Astrocyte (in vitro differentiated cells and primary cell): ENCODE results near the gene LSG1. TPM values are rescaled to one million over a fixed set of nuclear protein-coding genes. Genes with fewer than 3 reads are reported as not detected.

ENCODE experiments used
- DNase-seq: peaks from one replicate; pipeline ENCODE4 v3.0.0-alpha.2; 2010; ENCODE audit warnings: low read depth
- FAIRE-seq: peaks from 2 replicates; lab custom pipeline; 2011; peaks lifted over from hg19 to GRCh38; lab: Jason Lieb, UNC
- H2AFZ ChIP-seq: 2 replicates; pipeline ENCODE4 v1.6.0; 2012; ENCODE audit warnings: low read depth, low read length, inconsistent platforms
- H3K27ac ChIP-seq: 2 replicates; pipeline ENCODE4 v1.5.1; 2011; ENCODE audit warnings: low read depth, low read length, inconsistent platforms
- H3K27me3 ChIP-seq: 2 replicates; pipeline ENCODE4 v1.6.0; 2011; ENCODE audit warnings: low read length, inconsistent platforms; ENCODE audit not compliant: insufficient read depth
- H3K36me3 ChIP-seq: 2 replicates; pipeline ENCODE4 v1.5.1; 2011; ENCODE audit warnings: low read length, inconsistent platforms; ENCODE audit not compliant: insufficient read depth
- H3K4me1 ChIP-seq: 2 replicates; pipeline ENCODE4 v1.5.1; 2011; ENCODE audit warnings: low read length, inconsistent platforms; ENCODE audit not compliant: insufficient read depth
- H3K4me2 ChIP-seq: 2 replicates; pipeline ENCODE4 v1.6.0; 2012; ENCODE audit warnings: low read length, inconsistent platforms
- H3K4me3 ChIP-seq: 2 replicates; pipeline ENCODE4 v1.5.1; 2011; ENCODE audit warnings: low read depth, mild to moderate bottlenecking, low read length, inconsistent platforms; ENCODE audit not compliant: insufficient read depth
- H3K79me2 ChIP-seq: 2 replicates; pipeline ENCODE4 v1.6.0; 2012; ENCODE audit warnings: mild to moderate bottlenecking, low read length, inconsistent platforms; ENCODE audit not compliant: insufficient read depth
- H3K9ac ChIP-seq: 2 replicates; pipeline ENCODE4 v1.6.0; 2012; ENCODE audit warnings: mild to moderate bottlenecking, low read length, inconsistent platforms
- H3K9me3 ChIP-seq: 2 replicates; pipeline ENCODE4 v1.5.1; 2012; ENCODE audit warnings: low read depth, mild to moderate bottlenecking, low read length, inconsistent platforms; ENCODE audit not compliant: insufficient read depth
- H4K20me1 ChIP-seq: 2 replicates; pipeline ENCODE4 v1.6.0; 2012; ENCODE audit warnings: low read length, inconsistent platforms; ENCODE audit not compliant: insufficient read depth
- H3K27ac Mint-ChIP-seq: one replicate; pipeline ENCODE4 v1.8.0; 2021; ENCODE audit warnings: mild to moderate bottlenecking, mixed read lengths; ENCODE audit not compliant: unreplicated experiment
- H3K27me3 Mint-ChIP-seq: one replicate; pipeline ENCODE4 v1.8.0; 2021; ENCODE audit warnings: low read depth, mixed read lengths; ENCODE audit not compliant: unreplicated experiment
- H3K36me3 Mint-ChIP-seq: one replicate; pipeline ENCODE4 v1.8.0; 2021; ENCODE audit warnings: low read depth, mixed read lengths; ENCODE audit not compliant: unreplicated experiment
- H3K4me1 Mint-ChIP-seq: one replicate; pipeline ENCODE4 v1.8.0; 2021; ENCODE audit warnings: low read depth, mixed read lengths; ENCODE audit not compliant: unreplicated experiment
- H3K4me3 Mint-ChIP-seq: one replicate; pipeline ENCODE4 v1.8.0; 2021; ENCODE audit warnings: mild to moderate bottlenecking, moderate library complexity, mixed read lengths; ENCODE audit not compliant: unreplicated experiment
- H3K9me3 Mint-ChIP-seq: one replicate; pipeline ENCODE4 v1.8.0; 2021; ENCODE audit warnings: mild to moderate bottlenecking, mixed read lengths; ENCODE audit not compliant: unreplicated experiment
- EZH2 ChIP-seq: IDR thresholded peaks from 2 replicates; pipeline ENCODE4 v1.6.1; 2012; ENCODE audit warnings: mild to moderate bottlenecking, low read length, inconsistent platforms; ENCODE audit not compliant: insufficient read depth
- total RNA-seq: library from RNA; stranded (reverse); gene quantifications from 2 replicates; pipeline ENCODE4 v1.2.1, GENCODE V29; 2021
- TF ChIP-seq, protein P1 (sequence below): IDR thresholded peaks from 2 replicates; pipeline ENCODE4 v1.5.1; 2011; ENCODE audit warnings: low read depth, mild to moderate bottlenecking, inconsistent platforms, low read length, moderate library complexity; ENCODE audit not compliant: insufficient read depth

The LSG1 gene
- total RNA-seq, 1 donor from 2014 or later: 38.4 TPM

DNA sequence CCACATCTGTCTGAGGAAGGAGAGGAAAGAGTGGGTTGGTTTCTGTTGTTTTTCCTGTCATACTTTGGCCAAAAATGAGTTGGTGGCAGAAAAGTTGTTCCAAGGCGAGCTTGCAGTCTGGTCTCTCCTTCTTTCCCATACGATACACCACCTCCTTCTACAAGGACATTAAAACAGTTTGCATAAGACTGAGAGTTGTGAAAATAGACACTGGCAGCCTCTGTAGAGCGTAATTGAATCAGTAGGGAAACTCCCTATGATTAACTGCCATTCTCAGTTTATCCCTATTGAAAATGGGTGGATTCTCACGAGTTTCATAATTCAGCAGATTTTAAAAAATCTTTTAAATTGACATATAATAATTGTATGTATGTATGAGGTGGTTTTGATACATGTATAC, 3.7 kb upstream of the LSG1 start:
- no peak for TF ChIP-seq EZH2
- TF ChIP-seq, protein P1, sequence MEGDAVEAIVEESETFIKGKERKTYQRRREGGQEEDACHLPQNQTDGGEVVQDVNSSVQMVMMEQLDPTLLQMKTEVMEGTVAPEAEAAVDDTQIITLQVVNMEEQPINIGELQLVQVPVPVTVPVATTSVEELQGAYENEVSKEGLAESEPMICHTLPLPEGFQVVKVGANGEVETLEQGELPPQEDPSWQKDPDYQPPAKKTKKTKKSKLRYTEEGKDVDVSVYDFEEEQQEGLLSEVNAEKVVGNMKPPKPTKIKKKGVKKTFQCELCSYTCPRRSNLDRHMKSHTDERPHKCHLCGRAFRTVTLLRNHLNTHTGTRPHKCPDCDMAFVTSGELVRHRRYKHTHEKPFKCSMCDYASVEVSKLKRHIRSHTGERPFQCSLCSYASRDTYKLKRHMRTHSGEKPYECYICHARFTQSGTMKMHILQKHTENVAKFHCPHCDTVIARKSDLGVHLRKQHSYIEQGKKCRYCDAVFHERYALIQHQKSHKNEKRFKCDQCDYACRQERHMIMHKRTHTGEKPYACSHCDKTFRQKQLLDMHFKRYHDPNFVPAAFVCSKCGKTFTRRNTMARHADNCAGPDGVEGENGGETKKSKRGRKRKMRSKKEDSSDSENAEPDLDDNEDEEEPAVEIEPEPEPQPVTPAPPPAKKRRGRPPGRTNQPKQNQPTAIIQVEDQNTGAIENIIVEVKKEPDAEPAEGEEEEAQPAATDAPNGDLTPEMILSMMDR: no peak
- Histone ChIP-seq H4K20me1 (peaks cover 7% of the 10 kb centered on the region), H3K4me1 (peaks cover 16% of the 10 kb centered on the region), H2AFZ (no peak overlapping the region), H3K4me2 (peak overlapping the region; percentile 72), H3K4me3 (no peak overlapping the region), H3K27ac (no peak overlapping the region), H3K9ac (no peak overlapping the region), H3K36me3 (no peaks in the 10 kb centered on the region), H3K9me3 (no peaks in the 10 kb centered on the region), H3K27me3 (no peaks in the 10 kb centered on the region), H3K79me2 (peaks cover 14% of the 10 kb centered on the region)
- Mint-ChIP-seq H3K4me3 (no peak overlapping the region), H3K9me3 (no peaks in the 10 kb centered on the region), H3K27me3 (peaks cover 35% of the 10 kb centered on the region), H3K27ac (no peak overlapping the region), H3K4me1 (peaks cover 8% of the 10 kb centered on the region), H3K36me3 (no peaks in the 10 kb centered on the region)
- FAIRE-seq (no peak), DNase-seq (no peak)

DNA sequence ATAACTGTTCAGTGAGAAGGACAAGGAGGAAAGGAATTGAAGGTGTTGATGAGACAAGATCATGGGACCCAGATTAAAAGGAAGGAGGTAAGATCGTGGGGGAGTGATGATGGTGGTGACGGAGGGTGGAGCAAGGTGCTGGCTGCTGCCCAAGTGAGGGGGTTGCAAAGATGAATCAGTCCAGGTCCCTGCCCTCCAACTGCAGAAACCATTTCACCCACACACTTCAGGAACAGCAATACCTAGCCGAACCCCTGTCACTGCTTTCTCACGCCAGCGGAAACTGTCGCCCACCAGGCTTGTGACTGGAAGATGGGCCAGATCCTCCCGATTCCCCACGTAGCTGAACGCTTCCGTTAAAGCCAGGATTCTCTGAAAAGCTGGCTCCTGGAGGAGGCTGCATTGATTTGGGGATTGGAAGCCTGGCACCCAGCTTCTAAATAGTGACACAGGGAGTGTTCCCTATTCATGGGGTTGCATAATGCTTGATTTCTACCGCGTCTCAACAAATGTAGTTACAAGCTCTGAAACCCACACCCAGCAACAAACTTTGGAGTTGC, 3.2 kb upstream of the LSG1 start:
- FAIRE-seq (no peak), DNase-seq (peak; percentile 42)
- Mint-ChIP-seq H3K27ac (no peak overlapping the region), H3K36me3 (no peaks in the 10 kb centered on the region), H3K4me1 (peaks cover 10% of the 10 kb centered on the region), H3K27me3 (peaks cover 35% of the 10 kb centered on the region), H3K9me3 (no peaks in the 10 kb centered on the region), H3K4me3 (no peak overlapping the region)
- no peak overlapping the region for H3K4me3 ChIP-seq
- H3K79me2 ChIP-seq: peaks cover 19% of the 10 kb centered on the region
- peaks cover 12% of the 10 kb centered on the region for H4K20me1 ChIP-seq
- no peak overlapping the region for H3K9ac ChIP-seq
- H3K9me3 ChIP-seq: no peaks in the 10 kb centered on the region
- peaks cover 18% of the 10 kb centered on the region for H3K4me1 ChIP-seq
- peak overlapping the region; percentile 72 for H3K4me2 ChIP-seq
- H3K27ac ChIP-seq: no peak overlapping the region
- peak overlapping the region; percentile 69 for H2AFZ ChIP-seq
- no peaks in the 10 kb centered on the region for H3K36me3 ChIP-seq
- no peaks in the 10 kb centered on the region for H3K27me3 ChIP-seq
- TF ChIP-seq, protein P1: no peak
- TF ChIP-seq EZH2: no peak

DNA sequence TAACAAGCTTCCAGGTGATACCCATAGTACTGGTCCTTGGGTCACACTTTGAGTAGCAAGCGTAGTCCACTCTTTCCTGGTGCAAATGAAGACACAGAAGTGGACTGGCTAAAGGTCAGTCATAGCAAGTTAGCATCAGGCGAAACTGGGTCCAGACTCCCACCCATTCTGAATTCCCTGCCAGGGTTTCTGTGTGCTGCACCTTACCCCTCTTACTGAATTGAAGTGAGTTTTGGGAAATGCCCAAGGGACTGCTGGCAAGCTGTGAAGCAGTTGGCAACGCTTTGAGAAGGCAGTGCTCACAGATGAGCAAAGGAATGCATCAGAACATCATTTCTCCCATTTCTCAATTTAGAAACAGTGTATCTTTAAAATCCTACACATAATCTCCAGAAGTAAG, 1.8 kb upstream of the LSG1 start:
- peaks cover 8% of the 10 kb centered on the region for H3K4me1 Mint-ChIP-seq
- H2AFZ ChIP-seq: no peak overlapping the region
- DNase-seq: no peak

More for the DNA sequence above, 1.8 kb upstream of the LSG1 start:
- FAIRE-seq: no peak
- Histone ChIP-seq H3K9me3 (no peaks in the 10 kb centered on the region), H3K4me2 (no peak overlapping the region), H3K4me1 (peaks cover 18% of the 10 kb centered on the region), H3K4me3 (no peak overlapping the region), H3K79me2 (peaks cover 33% of the 10 kb centered on the region), H4K20me1 (peaks cover 17% of the 10 kb centered on the region), H3K36me3 (peaks cover 3% of the 10 kb centered on the region), H3K27ac (no peak overlapping the region), H3K9ac (no peak overlapping the region), H3K27me3 (no peaks in the 10 kb centered on the region)
- Mint-ChIP-seq H3K36me3 (no peaks in the 10 kb centered on the region), H3K4me3 (peak overlapping the region; percentile 40), H3K27me3 (peaks cover 32% of the 10 kb centered on the region), H3K27ac (peak overlapping the region; percentile 59), H3K9me3 (no peaks in the 10 kb centered on the region)
- no peak for TF ChIP-seq EZH2
- TF ChIP-seq, protein P1: no peak
